ENCODE measurements around the gene NCBP1.
"Not testable (repeated sequence)": the region's sequence is repeated elsewhere in the genome, so short reads cannot be mapped to it uniquely, and the experiment has no call there.

DNA sequence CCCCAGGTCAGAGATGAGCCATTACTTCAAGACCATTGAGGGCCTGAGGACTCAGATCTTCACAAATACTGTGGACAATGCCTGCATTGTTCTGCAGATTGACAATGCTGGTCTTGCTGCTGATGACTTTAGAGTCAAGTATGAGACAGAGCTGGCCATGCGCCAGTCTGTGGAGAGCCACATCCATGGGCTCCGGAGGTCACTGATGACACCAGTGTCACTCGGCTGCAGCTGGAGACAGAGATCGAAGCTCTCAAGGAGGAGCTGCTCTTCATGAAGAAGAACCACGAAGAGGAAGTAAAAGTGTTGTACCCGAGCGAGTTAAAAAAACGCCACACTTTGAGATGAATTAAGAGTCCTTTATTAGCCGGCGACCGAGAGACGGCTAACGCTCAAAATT lies 65.7 kb downstream of the NCBP1 start:
- not testable (repeated sequence) for TF ChIP-seq CTCF (conservative IDR thresholded peaks at IDR 0.05; ENCODE audit: low read depth, low read length); MXI1 (IDR thresholded peaks at IDR 0.05; ENCODE audit: borderline replicate concordance, low read depth, low read length); POLR2A (IDR thresholded peaks at IDR 0.05; ENCODE audit: low read depth, low read length); SMC3 (IDR thresholded peaks at IDR 0.05; ENCODE audit: low read depth, low read length); RFX5 (IDR thresholded peaks at IDR 0.05; ENCODE audit: low read depth, low read length); CEBPB (IDR thresholded peaks at IDR 0.05; ENCODE audit: low read depth, low read length); RAD21 (IDR thresholded peaks at IDR 0.05; ENCODE audit: low read length); MAFK (IDR thresholded peaks at IDR 0.05; ENCODE audit: low read depth, low read length)
- TF ChIP-seq, protein P1, sequence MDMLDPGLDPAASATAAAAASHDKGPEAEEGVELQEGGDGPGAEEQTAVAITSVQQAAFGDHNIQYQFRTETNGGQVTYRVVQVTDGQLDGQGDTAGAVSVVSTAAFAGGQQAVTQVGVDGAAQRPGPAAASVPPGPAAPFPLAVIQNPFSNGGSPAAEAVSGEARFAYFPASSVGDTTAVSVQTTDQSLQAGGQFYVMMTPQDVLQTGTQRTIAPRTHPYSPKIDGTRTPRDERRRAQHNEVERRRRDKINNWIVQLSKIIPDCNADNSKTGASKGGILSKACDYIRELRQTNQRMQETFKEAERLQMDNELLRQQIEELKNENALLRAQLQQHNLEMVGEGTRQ (IDR thresholded peaks at IDR 0.05; ENCODE audit: low read depth, low read length) = not testable (repeated sequence)
